ENCODE data around the gene INPP5D.

DNA sequence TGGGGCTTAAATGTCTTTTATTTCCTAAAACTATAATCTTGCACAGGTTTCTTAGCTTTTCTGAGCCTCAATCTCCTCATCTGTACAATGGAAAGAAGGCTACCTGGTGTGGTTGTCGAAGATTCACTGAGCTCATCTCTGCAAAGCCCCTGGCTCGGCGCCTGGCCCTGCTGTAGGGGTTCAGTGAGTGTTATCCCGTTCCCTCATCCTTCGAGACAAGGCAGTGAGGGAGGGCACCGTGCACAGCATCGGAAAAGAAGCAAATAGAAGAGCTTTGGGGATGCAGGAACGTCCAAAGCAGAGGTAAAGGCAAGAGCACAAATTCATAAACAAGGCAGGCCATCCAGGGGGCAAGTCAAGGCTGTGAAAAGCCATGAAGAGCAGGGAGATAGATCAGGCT lies 150.1 kb downstream of the INPP5D start:
- TF ChIP-seq POLR2A (IDR thresholded peaks at IDR 0.05) (no peak), POLR2AphosphoS5 (IDR thresholded peaks at IDR 0.05) (no peak), CTCF (IDR thresholded peaks at IDR 0.05) (no peak)

Data from transverse colon (tissue), 4 donors.